BJ (cell line): ENCODE measurements around the gene SLC2A11. TPM values are rescaled to one million over a fixed set of nuclear protein-coding genes. Genes with fewer than 3 reads are reported as not detected.

Source experiments
- CTCF ChIA-PET: fragments of 350-600 bp; formaldehyde crosslinking; extraction: SDS; loops from one replicate; lab custom pipeline; 2021; ENCODE audit warnings: antibody characterized with exemption, inconsistent platforms; lab: Yijun Ruan, JAX
- POLR2A ChIA-PET: fragments of 300-600 bp; sonication (Branson Sonifier 250); formaldehyde crosslinking; extraction: SDS; loops from one replicate; lab custom pipeline; 2021; ENCODE audit warnings: antibody characterized with exemption; lab: Charles Lee
- DNase-seq: peaks from one replicate; pipeline ENCODE4 v3.0.0-alpha.2; 2011; ENCODE audit warnings: low read depth
- H3K27me3 ChIP-seq: 2 replicates; pipeline ENCODE4 v1.6.0; 2011; ENCODE audit warnings: low read length; ENCODE audit not compliant: control insufficient read depth, insufficient read depth
- H3K36me3 ChIP-seq: 2 replicates; pipeline ENCODE4 v1.5.1; 2011; ENCODE audit warnings: low read length; ENCODE audit not compliant: control insufficient read depth, insufficient read depth
- H3K4me3 ChIP-seq: 2 replicates; pipeline ENCODE4 v1.5.1; 2011; ENCODE audit warnings: low read depth, mild to moderate bottlenecking, control low read depth, low read length
- CTCF ChIP-seq: IDR thresholded peaks from 2 replicates; pipeline ENCODE4 v1.5.1; 2011; ENCODE audit warnings: low read depth, mild to moderate bottlenecking, control low read depth, inconsistent platforms, low read length, moderate library complexity; ENCODE audit not compliant: insufficient read depth
- polyA plus RNA-seq: library from polyadenylated mRNA; depleted of rRNA; stranded (reverse); fragments of >200 nt; gene quantifications from 2 replicates; pipeline ENCODE4 v1.2.3, GENCODE V29; 2011

SLC2A11 gene
- polyA plus RNA-seq, 1 experiment = 14.7 TPM

DNA sequence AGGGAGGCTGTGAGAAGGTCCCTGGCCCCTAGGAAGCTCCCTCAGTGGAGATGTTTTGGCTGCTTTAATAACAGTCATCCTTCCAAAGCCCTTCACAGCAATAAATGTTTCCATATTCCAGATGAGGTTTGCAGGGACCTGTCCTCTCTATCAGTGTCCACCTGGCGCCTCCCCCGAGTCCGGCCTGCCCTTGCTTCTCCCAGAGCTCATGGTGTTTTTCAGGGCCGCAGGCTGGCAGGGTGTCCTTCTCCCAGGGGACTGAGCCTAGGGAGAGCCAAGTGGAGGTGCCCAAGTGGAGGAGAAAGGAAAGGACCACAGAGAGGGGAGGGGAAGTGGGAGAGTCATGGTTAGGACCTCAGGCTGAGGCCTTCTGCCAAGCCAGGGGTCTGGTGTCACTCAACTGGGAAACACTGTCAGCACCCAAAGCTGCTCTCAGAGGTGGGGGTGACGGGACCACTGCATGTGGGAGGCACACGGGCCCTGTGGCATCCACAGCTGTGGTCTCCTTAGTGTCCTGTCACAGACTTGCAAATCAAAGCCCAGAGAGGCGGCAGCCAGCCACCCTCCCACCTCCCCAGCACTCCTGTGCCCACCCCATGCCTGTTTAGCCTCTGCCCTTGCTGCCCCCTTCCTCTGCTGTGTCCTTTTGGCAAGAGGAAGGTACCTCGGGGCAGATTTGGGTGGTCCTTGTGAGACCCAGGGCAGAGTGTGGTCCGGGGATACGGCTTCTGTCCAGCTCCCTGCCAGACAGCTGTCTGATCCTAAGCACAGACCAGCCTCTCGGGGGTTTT lies 25.3 kb upstream of the SLC2A11 start:
- ChIA-PET POLR2A (no interaction called here), CTCF (interaction anchor here (0.7 to 2.7 kb wide), 3 partner anchors 16 to 69 kb away, joined by 3 to 10 read pairs (median 4); no protein-coding TSS in a partner anchor)
- no peak overlapping the region for H3K4me3 ChIP-seq
- no peak for TF ChIP-seq CTCF
- H3K27me3 ChIP-seq = no peaks in the 10 kb centered on the region
- no peak for DNase-seq
- peaks cover 28% of the 10 kb centered on the region for H3K36me3 ChIP-seq

GRCh38 chr22:23833017-23833751 lies 24.5 kb upstream of the SLC2A11 start:
- POLR2A ChIA-PET = no interaction called here
- no peak overlapping the region for H3K4me3 ChIP-seq
- CTCF ChIA-PET = interaction anchor here (0.7 to 2.7 kb wide), 2 partner anchors 16 to 17 kb away, joined by 3 to 10 read pairs; no protein-coding TSS in a partner anchor
- no peak for DNase-seq
- no peaks in the 10 kb centered on the region for H3K27me3 ChIP-seq
- no peak for TF ChIP-seq CTCF
- H3K36me3 ChIP-seq = peaks cover 26% of the 10 kb centered on the region

DNA sequence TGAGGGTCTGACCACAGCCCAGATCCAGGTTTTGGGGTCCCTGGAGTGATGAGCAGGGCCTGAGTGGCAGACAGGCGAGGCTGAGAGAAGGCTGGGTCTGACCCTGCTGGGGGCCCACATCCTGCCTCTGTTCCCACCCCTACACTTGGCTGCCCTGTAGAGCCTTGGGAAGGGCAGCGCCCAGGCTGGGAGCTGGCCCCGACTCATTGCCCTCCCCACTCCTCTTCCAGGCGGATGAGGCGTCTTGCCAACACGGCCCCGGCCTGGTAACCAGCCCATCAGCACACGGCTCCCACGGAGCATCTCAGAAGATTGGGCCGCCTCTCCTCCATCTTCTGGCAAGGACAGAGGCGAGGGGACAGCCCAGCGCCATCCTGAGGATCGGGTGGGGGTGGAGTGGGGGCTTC lies 23.8 kb upstream of the SLC2A11 start:
- no peak for TF ChIP-seq CTCF
- CTCF ChIA-PET = interaction anchor here (2.7 kb wide), 1 partner anchor 16 kb away, joined by 10 read pairs; no protein-coding TSS in a partner anchor
- H3K4me3 ChIP-seq = no peak overlapping the region
- no peaks in the 10 kb centered on the region for H3K27me3 ChIP-seq
- POLR2A ChIA-PET = no interaction called here
- H3K36me3 ChIP-seq = peaks cover 26% of the 10 kb centered on the region
- DNase-seq = no peak

- no peak for TF ChIP-seq CTCF
- no peaks in the 10 kb centered on the region for H3K27me3 ChIP-seq
- H3K4me3 ChIP-seq = no peak overlapping the region
- no peak for DNase-seq
- ChIA-PET CTCF (interaction anchor here (1.5 to 1.6 kb wide), 2 partner anchors 11 to 15 kb away, joined by 8 to 9 read pairs; no protein-coding TSS in a partner anchor), POLR2A (interaction anchor here (0.5 kb wide), 1 partner anchor 74 kb away, joined by 3 read pairs; no protein-coding TSS in a partner anchor)
- H3K36me3 ChIP-seq = peaks cover 24% of the 10 kb centered on the region
Observed at GRCh38 chr22:23834406-23834792, 23.3 kb upstream of the SLC2A11 start.
